Activated CD4-positive, alpha-beta T cell treated with anti-CD3 and anti-CD28 coated beads, Interleukin-2, amount 10 ng/mL, durations not matched to agents 7 days and 5 days (primary cell): Measurements from ENCODE around the gene CCDC93. TPM values are rescaled to one million over a fixed set of nuclear protein-coding genes. Genes with fewer than 3 reads are reported as not detected.

Experiments
- CTCF ChIA-PET: fragments of 350-600 bp; sonication (Branson Sonifier 250); formaldehyde crosslinking; loops from one replicate; lab custom pipeline; 2021; ENCODE audit warnings: antibody characterized with exemption; lab: Charles Lee
- POLR2A ChIA-PET: fragments of 350-600 bp; sonication (Branson Sonifier 250); formaldehyde crosslinking; loops from one replicate; lab custom pipeline; 2021; ENCODE audit warnings: antibody characterized with exemption; lab: Charles Lee
- DNase-seq: peaks from one replicate; pipeline ENCODE4 v3.0.0-alpha.2; 2020
- H3K27ac Mint-ChIP-seq: one replicate; pipeline ENCODE4 v1.8.0; 2021; ENCODE audit warnings: mild to moderate bottlenecking, moderate library complexity, mixed read lengths
- H3K27me3 Mint-ChIP-seq: one replicate; pipeline ENCODE4 v1.8.0; 2021; ENCODE audit warnings: mixed read lengths
- H3K36me3 Mint-ChIP-seq: one replicate; pipeline ENCODE4 v1.8.0; 2021; ENCODE audit warnings: low read depth, mixed read lengths
- H3K4me1 Mint-ChIP-seq: one replicate; pipeline ENCODE4 v1.8.0; 2021; ENCODE audit warnings: mixed read lengths
- H3K4me3 Mint-ChIP-seq: one replicate; pipeline ENCODE4 v1.8.0; 2021; ENCODE audit warnings: mild to moderate bottlenecking, moderate library complexity, mixed read lengths
- H3K9me3 Mint-ChIP-seq: one replicate; pipeline ENCODE4 v1.8.0; 2021; ENCODE audit warnings: mixed read lengths
- total RNA-seq, 2 experiments: library from RNA; stranded (reverse); gene quantifications; one replicate each; pipeline ENCODE4 v1.2.3, GENCODE V29; 2021

Gene CCDC93, protein sequence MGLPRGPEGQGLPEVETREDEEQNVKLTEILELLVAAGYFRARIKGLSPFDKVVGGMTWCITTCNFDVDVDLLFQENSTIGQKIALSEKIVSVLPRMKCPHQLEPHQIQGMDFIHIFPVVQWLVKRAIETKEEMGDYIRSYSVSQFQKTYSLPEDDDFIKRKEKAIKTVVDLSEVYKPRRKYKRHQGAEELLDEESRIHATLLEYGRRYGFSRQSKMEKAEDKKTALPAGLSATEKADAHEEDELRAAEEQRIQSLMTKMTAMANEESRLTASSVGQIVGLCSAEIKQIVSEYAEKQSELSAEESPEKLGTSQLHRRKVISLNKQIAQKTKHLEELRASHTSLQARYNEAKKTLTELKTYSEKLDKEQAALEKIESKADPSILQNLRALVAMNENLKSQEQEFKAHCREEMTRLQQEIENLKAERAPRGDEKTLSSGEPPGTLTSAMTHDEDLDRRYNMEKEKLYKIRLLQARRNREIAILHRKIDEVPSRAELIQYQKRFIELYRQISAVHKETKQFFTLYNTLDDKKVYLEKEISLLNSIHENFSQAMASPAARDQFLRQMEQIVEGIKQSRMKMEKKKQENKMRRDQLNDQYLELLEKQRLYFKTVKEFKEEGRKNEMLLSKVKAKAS
- 10 to 100 TPM; 35.5 to 39.1 TPM for total RNA-seq

DNA sequence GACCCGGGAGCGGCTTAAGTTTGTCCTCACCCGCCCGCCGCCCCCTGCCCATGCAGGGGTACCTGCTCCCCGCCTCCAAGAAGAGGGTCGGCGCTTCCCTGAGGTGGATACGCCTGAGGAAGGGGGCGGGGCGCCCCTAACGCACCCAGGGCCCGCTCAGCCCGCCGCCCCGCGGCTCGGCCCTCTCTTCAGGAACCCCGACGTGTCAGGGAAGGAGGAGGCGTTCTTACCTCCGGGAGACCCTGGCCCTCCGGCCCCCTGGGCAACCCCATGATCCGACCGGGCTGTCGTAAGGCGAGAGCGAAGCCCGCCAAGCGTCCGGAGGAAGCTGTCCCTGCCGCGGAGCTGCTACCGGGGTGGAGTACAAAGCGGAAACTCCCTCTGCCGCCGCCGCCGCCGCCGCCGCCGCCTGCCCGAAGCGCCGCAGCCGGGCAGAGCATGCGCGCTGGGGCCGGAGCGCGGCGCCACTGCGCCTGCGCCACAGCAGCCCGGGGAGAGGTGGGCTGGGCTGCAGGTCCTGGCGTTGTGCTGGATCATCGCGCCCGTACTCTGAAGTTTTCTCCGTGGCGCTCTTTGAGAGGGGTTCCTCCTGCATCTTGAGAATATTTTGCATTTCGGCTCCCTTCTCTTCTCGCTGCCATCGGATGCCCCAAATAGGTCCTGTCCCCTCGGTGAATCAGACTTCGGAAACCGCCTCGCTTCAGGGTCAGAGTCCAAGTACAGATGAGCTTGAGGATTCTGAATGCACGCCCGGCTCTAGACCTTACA lies at the start of gene CCDC93:
Gene CCDC93, minus strand, starts transcription at position 347 of the 768 bp plus-strand sequence. Its CDS starts 75 bp downstream, at position 272.
- H3K27ac Mint-ChIP-seq = peak within 1 kb of the TSS; percentile 90
- POLR2A ChIA-PET = interaction anchor here (0.6 kb wide), 1 partner anchor 199 kb away, joined by 3 read pairs; the partner anchor contains the start of gene DDX18
- H3K9me3 Mint-ChIP-seq = no peaks in the 10 kb centered on the region
- peaks cover 46% of the 10 kb centered on the region for H3K4me1 Mint-ChIP-seq
- peaks cover 7% of the 10 kb centered on the region for H3K36me3 Mint-ChIP-seq
- CTCF ChIA-PET = interaction anchor here (0.9 to 3.1 kb wide), 6 partner anchors 10 to 200 kb away, joined by 3 to 27 read pairs (median 3); partner anchors contain the start of gene DDX18
- peak; percentile 82 for DNase-seq
- peak within 1 kb of the TSS; percentile 91 for H3K4me3 Mint-ChIP-seq
- no peaks in the 10 kb centered on the region for H3K27me3 Mint-ChIP-seq

DNA sequence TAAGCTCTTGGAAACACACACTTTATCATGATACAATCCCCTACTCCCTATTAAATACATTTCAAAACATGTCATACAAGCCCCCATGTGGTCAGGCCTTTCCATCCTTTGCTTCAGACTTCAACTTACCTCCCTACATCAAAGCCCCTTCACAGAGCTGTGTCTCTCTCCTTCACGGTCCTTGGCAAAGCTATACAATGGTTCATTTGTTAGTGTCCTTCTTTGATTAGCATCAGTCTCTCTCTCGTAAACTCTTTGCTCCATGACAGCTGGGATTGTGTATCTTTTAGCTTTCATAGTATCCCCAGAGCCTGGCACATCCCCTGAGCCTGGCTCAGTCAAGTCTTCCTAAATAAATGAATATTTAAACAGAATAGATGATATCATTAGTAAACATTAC lies 48.8 kb upstream of the CCDC93 start:
- POLR2A ChIA-PET = no interaction called here
- H3K36me3 Mint-ChIP-seq = no peaks in the 10 kb centered on the region
- no peak for DNase-seq
- H3K4me1 Mint-ChIP-seq = peaks cover 12% of the 10 kb centered on the region
- peaks cover 30% of the 10 kb centered on the region for H3K27me3 Mint-ChIP-seq
- no peak overlapping the region for H3K27ac Mint-ChIP-seq
- CTCF ChIA-PET = interaction anchor here (1.2 to 1.3 kb wide), 2 partner anchors 12 to 16 kb away, joined by 3 read pairs; no protein-coding TSS in a partner anchor
- no peak overlapping the region for H3K4me3 Mint-ChIP-seq
- no peaks in the 10 kb centered on the region for H3K9me3 Mint-ChIP-seq

DNA sequence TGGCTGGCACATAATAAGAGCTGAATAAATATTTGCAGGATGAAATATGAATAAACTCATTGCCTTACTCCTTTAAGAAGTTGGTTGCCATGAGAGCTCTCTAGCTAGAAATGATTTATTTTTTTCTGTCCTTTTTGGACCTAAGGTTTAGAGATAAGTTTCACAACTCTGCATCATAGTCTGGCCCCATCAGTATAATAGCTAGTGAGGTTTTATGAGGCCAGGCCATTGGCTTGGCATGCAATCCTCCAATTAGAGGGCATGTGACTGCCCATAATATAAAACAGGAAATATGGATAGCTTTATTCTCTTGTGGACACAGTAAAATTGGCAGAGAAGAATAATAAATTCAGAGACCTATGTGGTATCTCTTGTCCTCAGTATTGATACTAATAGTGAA lies 48.2 kb upstream of the CCDC93 start:
- Mint-ChIP-seq H3K27ac (no peak overlapping the region), H3K27me3 (peaks cover 33% of the 10 kb centered on the region), H3K4me3 (no peak overlapping the region), H3K36me3 (no peaks in the 10 kb centered on the region), H3K4me1 (peaks cover 12% of the 10 kb centered on the region), H3K9me3 (no peaks in the 10 kb centered on the region)
- POLR2A ChIA-PET = no interaction called here
- DNase-seq = no peak
- CTCF ChIA-PET = interaction anchor here (1.2 to 2.3 kb wide), 3 partner anchors 11 to 29 kb away, joined by 3 to 8 read pairs (median 3); no protein-coding TSS in a partner anchor

GRCh38 chr2:118061135-118061955 lies 47.5 kb upstream of the CCDC93 start:
- POLR2A ChIA-PET = no interaction called here
- no peak overlapping the region for H3K4me3 Mint-ChIP-seq

DNA sequence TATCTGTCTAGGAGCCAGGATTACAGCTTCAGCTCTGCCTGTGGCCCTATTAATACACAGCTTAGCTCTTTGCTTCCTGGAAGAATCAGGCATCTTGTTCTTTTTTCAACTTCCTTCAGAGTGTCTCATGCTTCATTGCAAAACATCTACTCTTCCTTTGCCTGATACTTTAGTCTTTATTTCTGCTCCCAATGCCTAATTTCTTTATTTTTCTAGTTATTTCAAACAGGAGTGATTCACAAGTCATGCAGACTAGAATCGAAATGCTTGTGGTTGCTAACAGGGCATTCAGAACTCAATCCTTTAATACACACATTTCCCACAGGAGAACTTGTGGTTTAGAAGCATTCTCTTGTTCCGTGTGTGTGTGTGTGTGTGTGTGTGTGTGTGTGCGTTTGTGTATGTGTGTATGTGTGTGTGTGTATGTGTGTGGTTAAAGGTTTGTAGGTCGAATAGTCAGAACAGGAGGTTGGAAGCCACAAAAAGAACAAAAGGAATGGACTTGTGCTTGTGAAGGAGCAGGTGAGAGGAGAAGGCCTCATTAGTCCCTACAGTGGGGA lies 46.1 kb upstream of the CCDC93 start:
- no peak overlapping the region for H3K4me3 Mint-ChIP-seq
- H3K9me3 Mint-ChIP-seq = no peaks in the 10 kb centered on the region
- POLR2A ChIA-PET = no interaction called here
- H3K27ac Mint-ChIP-seq = no peak overlapping the region
- H3K36me3 Mint-ChIP-seq = no peaks in the 10 kb centered on the region
- DNase-seq = no peak
- CTCF ChIA-PET = interaction anchor here (1.1 to 2.3 kb wide), 2 partner anchors 27 to 67 kb away, joined by 4 to 8 read pairs; no protein-coding TSS in a partner anchor
- peaks cover 12% of the 10 kb centered on the region for H3K4me1 Mint-ChIP-seq
- peaks cover 22% of the 10 kb centered on the region for H3K27me3 Mint-ChIP-seq

More at GRCh38 chr2:118061135-118061955, 47.5 kb upstream of the CCDC93 start:
- H3K27ac Mint-ChIP-seq = no peak overlapping the region
- no peak for DNase-seq
- H3K9me3 Mint-ChIP-seq = no peaks in the 10 kb centered on the region
- peaks cover 12% of the 10 kb centered on the region for H3K4me1 Mint-ChIP-seq
- H3K27me3 Mint-ChIP-seq = peaks cover 30% of the 10 kb centered on the region
- CTCF ChIA-PET = interaction anchor here (0.7 to 2.3 kb wide), 6 partner anchors 20 to 247 kb away, joined by 3 to 8 read pairs (median 3); partner anchors contain the start of genes CCDC93 and DDX18
- no peaks in the 10 kb centered on the region for H3K36me3 Mint-ChIP-seq

DNA sequence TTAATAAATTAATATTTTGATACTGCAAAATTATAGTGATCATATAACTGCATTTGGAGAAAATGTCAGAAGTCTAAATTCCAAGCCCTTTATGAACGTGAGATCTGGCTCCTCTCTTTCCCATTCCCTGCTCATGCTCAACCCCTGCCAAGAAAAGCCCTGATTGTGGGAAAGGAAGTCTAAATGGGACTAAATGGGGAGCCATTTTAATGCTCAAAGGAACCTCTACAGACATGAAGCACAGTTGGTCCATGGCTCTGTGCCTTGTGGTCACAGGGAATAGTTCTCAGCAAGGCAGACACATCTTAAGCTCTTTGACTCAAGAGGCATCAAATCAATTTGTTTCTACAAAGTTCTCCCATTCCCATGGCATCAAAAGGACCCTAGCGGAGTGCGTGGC lies 45.1 kb upstream of the CCDC93 start:
- CTCF ChIA-PET = no interaction called here
- H3K4me1 Mint-ChIP-seq = peaks cover 12% of the 10 kb centered on the region
- no peak for DNase-seq
- no peak overlapping the region for H3K4me3 Mint-ChIP-seq
- H3K36me3 Mint-ChIP-seq = no peaks in the 10 kb centered on the region
- no peaks in the 10 kb centered on the region for H3K9me3 Mint-ChIP-seq
- H3K27ac Mint-ChIP-seq = no peak overlapping the region
- H3K27me3 Mint-ChIP-seq = peaks cover 25% of the 10 kb centered on the region
- POLR2A ChIA-PET = no interaction called here

- no peaks in the 10 kb centered on the region for H3K36me3 Mint-ChIP-seq
- CTCF ChIA-PET = no interaction called here
- H3K4me3 Mint-ChIP-seq = no peak overlapping the region
- peaks cover 12% of the 10 kb centered on the region for H3K4me1 Mint-ChIP-seq
- no peaks in the 10 kb centered on the region for H3K9me3 Mint-ChIP-seq
- H3K27me3 Mint-ChIP-seq = peaks cover 28% of the 10 kb centered on the region
- no peak overlapping the region for H3K27ac Mint-ChIP-seq
- POLR2A ChIA-PET = no interaction called here
- no peak for DNase-seq
These were observed 42.9 kb upstream of the CCDC93 start for GRCh38 chr2:118056801-118057200.

- H3K36me3 Mint-ChIP-seq = no peaks in the 10 kb centered on the region
- no peak overlapping the region for H3K4me3 Mint-ChIP-seq
- no peak for DNase-seq
- H3K9me3 Mint-ChIP-seq = no peaks in the 10 kb centered on the region
- no peak overlapping the region for H3K27ac Mint-ChIP-seq
- peaks cover 10% of the 10 kb centered on the region for H3K4me1 Mint-ChIP-seq
- H3K27me3 Mint-ChIP-seq = peaks cover 28% of the 10 kb centered on the region
- POLR2A ChIA-PET = no interaction called here
- CTCF ChIA-PET = no interaction called here
These were observed 42.3 kb upstream of the CCDC93 start for GRCh38 chr2:118056165-118056534.

- no peaks in the 10 kb centered on the region for H3K36me3 Mint-ChIP-seq
- H3K4me1 Mint-ChIP-seq = peaks cover 10% of the 10 kb centered on the region
- H3K9me3 Mint-ChIP-seq = no peaks in the 10 kb centered on the region
- H3K27ac Mint-ChIP-seq = no peak overlapping the region
- no peak for DNase-seq
- ChIA-PET POLR2A (no interaction called here), CTCF (no interaction called here)
- no peak overlapping the region for H3K4me3 Mint-ChIP-seq
- H3K27me3 Mint-ChIP-seq = peaks cover 30% of the 10 kb centered on the region
These were observed 41.8 kb upstream of the CCDC93 start for GRCh38 chr2:118055512-118056164.

- H3K27ac Mint-ChIP-seq = no peak overlapping the region
- DNase-seq = no peak
- peaks cover 4% of the 10 kb centered on the region for H3K4me1 Mint-ChIP-seq
- no peak overlapping the region for H3K4me3 Mint-ChIP-seq
- H3K36me3 Mint-ChIP-seq = no peaks in the 10 kb centered on the region
- POLR2A ChIA-PET = no interaction called here
- H3K9me3 Mint-ChIP-seq = no peaks in the 10 kb centered on the region
- peaks cover 37% of the 10 kb centered on the region for H3K27me3 Mint-ChIP-seq
- CTCF ChIA-PET = no interaction called here
These were observed 40.5 kb upstream of the CCDC93 start for GRCh38 chr2:118054213-118055008.

DNA sequence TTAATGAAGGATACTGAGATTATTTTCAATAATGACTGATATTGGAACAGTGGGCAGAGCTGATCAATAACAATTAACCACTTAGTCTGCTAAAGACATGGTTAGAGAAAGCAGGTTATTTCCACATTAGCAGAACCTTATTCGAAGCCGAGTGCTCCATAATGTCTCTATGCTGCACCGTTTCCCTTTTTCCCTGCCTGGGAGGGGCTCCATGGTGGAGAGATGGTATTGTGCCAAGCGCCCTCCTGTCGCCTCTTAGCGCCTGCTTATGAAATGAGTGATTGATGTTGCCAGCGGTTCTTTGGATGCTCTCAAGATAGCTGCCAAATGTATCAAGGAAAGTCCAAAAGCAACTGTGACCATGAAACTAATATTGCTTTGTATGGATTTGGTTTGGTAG lies 39.8 kb upstream of the CCDC93 start:
- no peak overlapping the region for H3K27ac Mint-ChIP-seq
- POLR2A ChIA-PET = no interaction called here
- H3K27me3 Mint-ChIP-seq = peaks cover 39% of the 10 kb centered on the region
- peaks cover 2% of the 10 kb centered on the region for H3K4me1 Mint-ChIP-seq
- no peaks in the 10 kb centered on the region for H3K36me3 Mint-ChIP-seq
- no peak for DNase-seq
- CTCF ChIA-PET = no interaction called here
- no peak overlapping the region for H3K4me3 Mint-ChIP-seq
- no peaks in the 10 kb centered on the region for H3K9me3 Mint-ChIP-seq
